Endothelial cell of umbilical vein (primary cell): Measurements from ENCODE around the gene OR10J5. TPM values are rescaled to one million over a fixed set of nuclear protein-coding genes. Genes with fewer than 3 reads are reported as not detected.
A peak's percentile ranks its signal among the peaks of the same experiment; 100 is the strongest.

Experiments
- BruUV-seq: library from RNA; stranded (reverse); fragments of 400-500 nt; replicated peaks from 2 replicates; lab custom pipeline; 2021; lab: Mats Ljungman, UMichigan
- CTCF ChIA-PET: fragments of 300-600, 350-600 bp; sonication (Branson Sonifier 250); formaldehyde crosslinking; loops from one replicate; lab custom pipeline; 2021; ENCODE audit warnings: antibody characterized with exemption, inconsistent platforms; lab: Charles Lee
- POLR2A ChIA-PET: fragments of 300-600, 350-600 bp; sonication (Branson Sonifier 250); formaldehyde crosslinking; loops from one replicate; lab custom pipeline; 2021; ENCODE audit warnings: antibody characterized with exemption, inconsistent platforms; lab: Charles Lee
- DNase-seq: peaks from one replicate; pipeline ENCODE4 v3.0.0-alpha.2; 2011; ENCODE audit warnings: low read depth, low spot score
- FAIRE-seq: peaks from 2 replicates; lab custom pipeline; 2011; peaks lifted over from hg19 to GRCh38; lab: Jason Lieb, UNC
- H2AFZ ChIP-seq: 2 replicates; pipeline ENCODE4 v1.6.0; 2012; ENCODE audit warnings: low read depth, low read length, control low read depth, inconsistent platforms
- H3K27ac ChIP-seq: 2 replicates; pipeline ENCODE4 v1.5.1; 2011; ENCODE audit warnings: low read depth, mild to moderate bottlenecking, control low read depth, low read length, moderate library complexity; ENCODE audit not compliant: insufficient read depth
- H3K27me3 ChIP-seq, 2 experiments: 2 replicates each; pipeline versions ENCODE4 v1.6.0 to v1.6.1; 2011; ENCODE audit warnings: low read length in 2 of 2, mixed read lengths in 1 of 2; ENCODE audit not compliant: control insufficient read depth in 2 of 2, insufficient read depth in 2 of 2
- H3K36me3 ChIP-seq, 2 experiments: 2 replicates in 1 of 2; 3 replicates in 1 of 2; pipeline ENCODE4 v1.5.1; 2011; ENCODE audit warnings: low read length in 2 of 2, mild to moderate bottlenecking in 1 of 2, moderate library complexity in 1 of 2; ENCODE audit not compliant: control insufficient read depth in 2 of 2, insufficient read depth in 2 of 2; ENCODE audit errors: extremely low read depth in 1 of 2
- H3K4me1 ChIP-seq: 3 replicates; pipeline ENCODE4 v1.5.1; 2011; ENCODE audit warnings: mild to moderate bottlenecking, low read length; ENCODE audit not compliant: control insufficient read depth, insufficient read depth; ENCODE audit errors: extremely low read depth
- H3K4me2 ChIP-seq: 2 replicates; pipeline ENCODE4 v1.6.1; 2011; ENCODE audit warnings: low read length, control low read depth, mixed read lengths; ENCODE audit not compliant: insufficient read depth
- H3K4me3 ChIP-seq, 3 experiments: fragments of 200-600 bp in 1 of 3; sonication (generic), shearing (Covaris generic) in 1 of 3; replicated peaks in 1 of 3; 2 replicates each; pipeline ENCODE4 v1.5.1; 2011 to 2016; ENCODE audit warnings: control low read depth in 3 of 3, low read length in 3 of 3, mild to moderate bottlenecking in 2 of 3, inconsistent platforms in 1 of 3, low read depth in 1 of 3, moderate library complexity in 1 of 3; ENCODE audit not compliant: insufficient read depth in 1 of 3
- H3K79me2 ChIP-seq: 2 replicates; pipeline ENCODE4 v1.6.0; 2012; ENCODE audit warnings: low read length, inconsistent platforms; ENCODE audit not compliant: control insufficient read depth, insufficient read depth
- H3K9ac ChIP-seq: replicated peaks from 2 replicates; pipeline ENCODE3; 2011; ENCODE audit warnings: low read length, control low read depth; ENCODE audit not compliant: insufficient read depth; ENCODE audit errors: extremely low read depth
- H3K9me1 ChIP-seq: replicated peaks from 3 replicates; pipeline ENCODE4 v1.6.0; 2011; ENCODE audit warnings: mild to moderate bottlenecking, low read length; ENCODE audit not compliant: control insufficient read depth, insufficient read depth; ENCODE audit errors: extremely low read depth
- H3K9me3 ChIP-seq: replicated peaks from 2 replicates; pipeline ENCODE4 v1.5.1; 2012; ENCODE audit warnings: low read length, inconsistent platforms; ENCODE audit not compliant: control insufficient read depth, insufficient read depth
- H4K20me1 ChIP-seq: replicated peaks from 2 replicates; pipeline ENCODE3; 2011; ENCODE audit warnings: mild to moderate bottlenecking, low read length; ENCODE audit not compliant: control insufficient read depth, insufficient read depth; ENCODE audit errors: extremely low read depth
- CTCF ChIP-seq, 2 donors: IDR thresholded peaks; 1 replicate in 1 of 2; 2 replicates in 1 of 2; pipeline ENCODE4 v1.5.1; 2011; ENCODE audit warnings: low read length in 2 of 2, mild to moderate bottlenecking in 2 of 2, moderate library complexity in 2 of 2, control low read depth in 1 of 2, inconsistent platforms in 1 of 2, low read depth in 1 of 2; ENCODE audit not compliant: insufficient read depth in 1 of 2; ENCODE audit errors: extremely low read depth in 1 of 2
- EZH2 ChIP-seq: IDR thresholded peaks from 2 replicates; pipeline ENCODE4 v1.6.1; 2012; ENCODE audit warnings: borderline replicate concordance, low read depth, mild to moderate bottlenecking, moderate library complexity, low read length, inconsistent platforms; ENCODE audit not compliant: severe bottlenecking
- FOS ChIP-seq: IDR thresholded peaks from 2 replicates; pipeline ENCODE4 v1.6.1; 2011; ENCODE audit warnings: mild to moderate bottlenecking, low read length, moderate library complexity, borderline replicate concordance; ENCODE audit not compliant: insufficient read depth
- GATA2 ChIP-seq: IDR thresholded peaks from 2 replicates; pipeline ENCODE4 v1.7.0; 2011; ENCODE audit warnings: low read depth, mild to moderate bottlenecking, moderate library complexity, mixed read lengths, low read length; ENCODE audit not compliant: insufficient read length, insufficient read depth
- JUN ChIP-seq: IDR thresholded peaks from 2 replicates; pipeline ENCODE4 v1.6.1; 2011; ENCODE audit warnings: borderline replicate concordance, low read depth; ENCODE audit not compliant: insufficient read length, insufficient read depth
- MAX ChIP-seq: IDR thresholded peaks from 2 replicates; pipeline ENCODE4 v1.6.1; 2011; ENCODE audit not compliant: insufficient read depth, insufficient read length
- MYC ChIP-seq: IDR thresholded peaks from one replicate; pipeline ENCODE4 v1.6.1; 2011; ENCODE audit warnings: mild to moderate bottlenecking, low read depth, low read length
- POLR2A ChIP-seq: IDR thresholded peaks from 2 replicates; pipeline ENCODE4 v1.6.1; 2012; ENCODE audit warnings: low read depth, mild to moderate bottlenecking, control low read depth, low read length
- POLR2AphosphoS5 ChIP-seq: IDR thresholded peaks from 2 replicates; pipeline ENCODE4 v1.6.1; 2012; ENCODE audit warnings: low read depth, mild to moderate bottlenecking, control low read depth, low read length, moderate library complexity; ENCODE audit not compliant: insufficient read depth
- dilution Hi-C: fragments of 300-500 bp; cut with MboI; formaldehyde crosslinking; loops from one replicate; pipeline ENCODE4 v1.15.0; 2019; ENCODE audit warnings: low sequenced_read_pairs; ENCODE audit not compliant: extremely low pct_ligation_motif_present
- intact Hi-C: fragments of 100-400 bp; cut with micrococcal nuclease; formaldehyde crosslinking; loops from one replicate; pipeline ENCODE4 v1.10.0; 2022
- polyA plus RNA-seq, 4 experiments: library from polyadenylated mRNA; depleted of rRNA in 3 of 4; stranded (reverse) in 3 of 4; unstranded in 1 of 4; fragments of >200 nt; gene quantifications; 2 replicates each; pipeline versions ENCODE4 v1.2.1 to v1.2.3, GENCODE V29; 2011 to 2012; ENCODE audit warnings: missing spikeins in 1 of 4
- total RNA-seq: library from RNA; stranded (reverse); gene quantifications from 2 replicates; pipeline ENCODE4 v1.2.3, GENCODE V29; 2021

Gene OR10J5
- total and polyA plus RNA-seq, 2 donors (not counting 3 experiments of a cell fraction or from before 2014, with no cell fraction given), result not detected

GRCh38 chr1:159493354-159493753, 42.5 kb downstream of the OR10J5 start:
- dilution Hi-C loops (loop anchor here (25.0 kb wide), 1 partner anchor 294 kb away; the partner anchor contains the start of gene DUSP23), intact Hi-C loops (loop anchor here (1.0 to 5.0 kb wide), 2 partner anchors 20 to 284 kb away; no protein-coding TSS in a partner anchor)
- Histone ChIP-seq H3K4me3 (no peak overlapping the region), H4K20me1 (no peaks in the 10 kb centered on the region), H3K27ac (peak overlapping the region; percentile 84), H3K4me1 (peaks cover 13% of the 10 kb centered on the region), H3K4me2 (no peak overlapping the region), H2AFZ (peak overlapping the region; percentile 64), H3K36me3 (no peaks in the 10 kb centered on the region), H3K27me3 (no peaks in the 10 kb centered on the region), H3K9ac (no peak overlapping the region), H3K79me2 (no peaks in the 10 kb centered on the region), H3K9me1 (no peaks in the 10 kb centered on the region), H3K9me3 (no peaks in the 10 kb centered on the region)
- no peak for FAIRE-seq
- no peak for DNase-seq
- ChIA-PET POLR2A (interaction anchor here (0.6 kb wide), 1 partner anchor 10 kb away, joined by 9 read pairs; no protein-coding TSS in a partner anchor), CTCF (interaction anchor here (0.6 to 1.9 kb wide), 8 partner anchors 10 to 306 kb away, joined by 3 to 9 read pairs (median 3); no protein-coding TSS in a partner anchor)
- BruUV-seq, result TSS peak; percentile 56
- TF ChIP-seq CTCF (IDR thresholded peaks at IDR 0.05; ENCODE audit: extremely low read depth in 1 of 2, insufficient read depth in 1 of 2, low read depth in 1 of 2, low read length in 2 of 2) (no peak), GATA2 (no peak), POLR2A (no peak), POLR2AphosphoS5 (no peak), FOS (no peak), EZH2 (no peak), MYC (no peak), JUN (no peak), MAX (no peak)
